GM19463 (cell line): ENCODE results near the gene PPP2CA.
"Not testable (repeated sequence)": the region's sequence is repeated elsewhere in the genome, so short reads cannot be mapped to it uniquely, and the experiment has no call there.

Source experiments
- ATAC-seq: cut with Tn5 transposase; IDR thresholded peaks from one replicate; pipeline ENCODE4 v1.9.1; 2021; ENCODE audit warnings: mild to moderate bottlenecking, moderate library complexity; ENCODE audit not compliant: unreplicated experiment

Gene PPP2CA

DNA sequence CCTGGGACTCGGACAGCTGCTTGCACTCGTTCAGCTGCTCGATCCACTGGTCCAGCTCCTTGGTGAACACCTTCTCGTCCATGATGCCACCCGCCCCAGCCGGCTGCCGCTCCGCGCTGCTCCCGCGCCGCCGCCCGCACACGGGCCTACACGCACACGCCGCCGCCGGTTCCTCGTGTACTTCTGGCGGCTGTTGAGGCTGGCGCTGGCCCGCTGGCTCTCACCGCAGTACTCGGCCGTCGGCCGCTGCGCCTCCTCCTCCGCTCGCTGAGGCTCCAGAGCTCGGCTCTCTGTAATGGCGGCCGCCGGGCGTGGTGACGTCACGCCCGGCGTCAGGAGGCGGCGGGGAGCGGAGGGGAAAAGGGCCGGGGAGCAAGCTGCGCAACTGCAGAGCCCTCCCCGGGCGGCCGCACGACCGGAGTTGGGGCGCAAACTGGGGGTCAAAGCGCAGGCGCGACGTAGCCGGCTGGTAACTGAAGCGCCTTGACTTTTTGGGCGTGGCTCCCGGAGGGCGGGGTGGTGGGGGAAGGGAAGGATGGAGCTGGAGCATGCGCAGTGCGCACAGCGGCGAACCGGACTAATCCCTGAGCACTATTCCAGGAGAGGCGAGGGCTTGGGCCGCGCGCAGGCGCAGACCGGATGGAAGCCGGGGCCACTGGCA, at the start of gene PPP2CA:
Gene PPP2CA, minus strand, starts transcription at position 294 of the 661 bp plus-strand sequence. Its CDS starts 212 bp downstream, at position 82.
- peak; percentile 87 for ATAC-seq

DNA sequence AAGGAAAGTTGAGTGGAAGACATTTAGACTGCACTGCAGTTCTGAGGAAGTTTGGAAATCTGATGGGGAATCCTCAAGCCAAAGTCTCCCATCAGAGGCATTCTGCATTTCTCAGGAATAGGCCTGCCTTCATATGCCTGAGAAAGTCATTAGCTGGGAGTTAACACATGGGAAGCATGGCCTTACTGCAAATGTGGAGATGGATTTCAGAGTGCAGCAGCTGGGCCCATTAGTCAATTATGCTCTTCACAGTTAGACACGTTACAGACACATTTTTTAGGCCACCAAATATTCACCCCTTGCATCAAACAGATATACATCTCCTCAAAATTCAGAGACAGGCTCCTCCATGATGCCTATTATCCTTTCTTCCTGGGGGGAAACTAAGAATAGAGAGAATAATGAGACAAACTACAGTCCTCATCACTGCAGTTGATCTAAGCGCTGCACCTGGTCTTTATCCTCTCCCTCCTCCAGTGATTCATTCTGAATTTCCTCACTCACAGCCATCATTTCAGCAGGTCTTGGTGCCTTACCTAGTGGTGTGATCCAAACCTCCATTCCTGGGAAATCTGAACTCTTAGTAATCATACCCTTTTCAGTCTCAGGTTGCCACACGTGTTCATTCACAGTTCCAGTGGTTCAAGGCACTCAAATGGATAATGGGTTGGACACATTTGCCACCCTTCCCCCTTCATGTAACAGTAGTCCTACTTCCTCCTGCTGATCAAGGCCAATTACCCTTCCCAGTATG, 47.9 kb upstream of the PPP2CA start:
- no peak for ATAC-seq

DNA sequence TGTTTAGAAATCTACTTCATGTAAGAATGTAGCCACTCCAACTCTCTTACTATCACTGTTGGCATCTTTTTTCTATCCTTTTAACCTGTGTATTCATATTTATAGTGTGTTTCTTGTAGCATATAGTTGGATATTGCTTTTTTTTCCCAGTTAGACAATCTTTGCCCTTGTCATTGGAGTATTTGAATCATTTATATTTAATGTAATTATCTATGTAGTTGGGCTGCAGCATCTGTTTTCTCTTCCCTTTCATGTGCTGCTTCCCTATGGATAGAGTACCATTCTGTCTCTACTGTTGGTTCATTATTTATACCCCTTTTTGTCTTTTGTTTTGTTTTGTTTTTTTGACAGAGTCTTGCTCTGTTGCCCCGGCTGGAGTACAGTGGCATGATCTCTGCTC, 45.2 kb upstream of the PPP2CA start:
- ATAC-seq = no peak

DNA sequence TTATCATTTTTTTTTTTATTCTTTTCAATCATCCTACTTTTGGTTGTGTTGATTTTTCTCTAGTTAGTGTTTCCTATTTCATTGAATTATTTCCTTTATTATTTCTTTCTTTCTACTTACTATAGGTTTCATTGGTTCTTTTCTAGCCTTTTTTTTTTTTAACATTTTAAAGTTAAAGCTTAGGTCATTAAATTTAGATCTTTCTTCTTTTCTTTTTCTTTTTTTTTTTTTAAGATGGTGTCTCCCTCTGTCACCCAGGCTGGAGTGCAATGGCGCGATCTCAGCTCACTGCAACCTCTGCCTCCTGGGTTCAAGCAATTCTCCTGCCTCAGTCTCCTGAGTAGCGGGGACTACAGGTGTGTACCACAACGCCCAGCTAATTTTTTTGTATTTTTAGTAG, 43.0 kb upstream of the PPP2CA start:
- no peak for ATAC-seq

DNA sequence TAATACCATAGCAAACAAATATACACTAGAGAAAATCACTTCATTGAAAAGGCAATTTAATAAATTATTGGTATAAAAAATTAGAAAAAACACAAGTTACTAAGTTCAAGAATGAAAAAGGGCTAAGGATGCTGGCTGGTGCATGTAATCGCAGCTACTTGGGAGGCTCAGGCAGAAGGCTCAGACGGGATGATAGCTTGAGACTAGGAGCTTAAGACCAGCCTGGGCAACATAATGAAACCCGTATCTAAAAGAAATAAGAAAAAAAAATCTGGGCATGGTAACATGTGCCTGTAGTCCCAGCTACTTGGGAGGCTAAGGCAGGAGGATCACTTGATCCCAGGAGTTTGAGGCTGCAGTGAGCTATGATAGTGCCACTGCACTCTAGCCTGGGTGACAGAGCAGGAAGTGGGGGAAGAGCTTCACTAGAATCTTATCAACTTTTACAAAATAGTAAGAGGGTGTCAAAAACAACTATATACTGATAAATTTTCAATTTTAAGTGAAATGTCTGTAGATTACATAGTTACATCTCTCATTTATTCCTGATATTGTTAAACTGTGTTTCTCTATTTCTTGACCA, 42.2 kb upstream of the PPP2CA start:
- no peak for ATAC-seq

DNA sequence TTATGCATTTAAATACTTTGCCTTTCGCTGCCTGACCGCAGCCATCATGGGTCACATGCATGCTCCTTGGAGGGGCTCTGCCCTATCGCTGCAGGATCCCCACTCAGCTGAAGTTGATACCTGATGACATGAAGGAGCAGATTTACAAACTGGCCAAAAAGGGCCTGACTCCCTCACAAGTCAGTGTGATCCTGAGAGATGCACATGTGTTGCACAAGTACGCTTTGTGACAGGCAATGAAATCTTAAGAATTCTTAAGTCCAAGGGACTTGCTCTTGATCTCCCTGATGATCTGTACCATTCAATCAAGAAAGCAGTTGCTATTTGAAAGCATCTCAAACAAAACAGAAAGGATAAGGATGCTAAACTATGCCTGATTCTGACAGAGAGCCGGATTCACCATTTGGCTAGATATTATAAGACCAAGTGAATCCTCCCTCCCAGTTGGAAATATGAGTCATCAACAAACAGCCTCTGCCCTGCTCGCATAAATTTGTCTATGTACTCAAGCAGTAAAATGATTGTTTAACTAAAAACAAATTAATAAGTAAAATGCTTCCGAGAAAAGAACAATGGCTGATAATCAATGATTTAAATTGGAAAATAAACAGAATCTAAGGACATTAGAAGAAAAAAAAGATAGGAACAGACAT, 41.6 kb upstream of the PPP2CA start:
- ATAC-seq = no peak

DNA sequence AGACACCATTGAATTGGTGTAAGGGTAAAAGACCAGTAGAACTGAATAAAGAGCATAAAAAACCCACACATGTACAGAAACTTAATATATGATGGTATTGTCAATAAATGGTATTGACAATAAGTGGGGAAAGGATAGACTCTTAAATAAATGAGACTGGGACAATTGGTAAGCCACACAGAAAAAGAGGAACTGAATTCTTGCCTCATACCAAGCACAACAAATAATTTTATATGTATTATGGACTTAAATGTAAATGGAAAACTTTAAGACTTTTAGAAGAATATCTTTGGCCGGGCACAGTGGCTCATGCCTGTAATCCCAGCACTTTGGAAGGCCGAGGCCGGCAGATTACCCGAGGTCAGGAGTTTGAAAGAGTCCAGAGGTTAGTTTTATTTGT, 37.9 kb upstream of the PPP2CA start:
- no peak for ATAC-seq

DNA sequence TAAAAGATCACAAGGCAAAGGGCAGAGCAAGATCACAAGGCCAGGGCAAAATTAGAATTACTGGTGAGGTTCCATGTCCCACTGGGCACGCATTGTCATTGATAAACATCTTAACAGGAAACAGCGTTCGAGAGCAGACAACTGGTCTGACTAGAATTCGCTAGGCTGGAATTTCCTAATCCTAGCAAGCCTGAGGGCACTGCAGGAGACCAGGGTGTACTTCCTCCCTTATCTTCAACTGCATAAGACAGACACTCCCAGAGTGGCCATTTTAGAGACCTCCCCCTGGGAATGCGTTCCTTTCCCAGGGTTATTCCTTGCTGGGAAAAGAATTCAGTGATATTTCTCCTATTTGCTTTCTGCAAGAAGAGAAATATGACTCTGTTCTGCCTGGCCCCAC, 36.8 kb upstream of the PPP2CA start:
- ATAC-seq = not testable (repeated sequence)

DNA sequence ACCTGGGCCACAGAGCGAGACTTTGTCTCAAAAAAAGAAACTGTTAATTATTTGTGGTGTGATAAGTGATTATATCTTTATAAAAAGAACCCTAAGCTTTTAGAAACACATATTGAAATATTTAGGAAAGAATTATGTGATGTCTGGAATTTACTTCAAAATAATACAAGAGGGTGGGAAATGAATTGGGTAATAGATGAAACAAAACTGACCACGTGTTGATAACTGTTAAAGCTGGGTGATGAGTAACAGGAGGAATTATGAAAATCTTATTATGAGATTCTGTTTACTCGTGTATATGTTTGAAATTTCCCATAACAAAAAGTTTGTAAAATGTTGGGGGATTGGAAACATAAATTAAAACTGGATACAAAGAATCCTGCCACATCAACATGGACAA, 33.0 kb upstream of the PPP2CA start:
- no peak for ATAC-seq

DNA sequence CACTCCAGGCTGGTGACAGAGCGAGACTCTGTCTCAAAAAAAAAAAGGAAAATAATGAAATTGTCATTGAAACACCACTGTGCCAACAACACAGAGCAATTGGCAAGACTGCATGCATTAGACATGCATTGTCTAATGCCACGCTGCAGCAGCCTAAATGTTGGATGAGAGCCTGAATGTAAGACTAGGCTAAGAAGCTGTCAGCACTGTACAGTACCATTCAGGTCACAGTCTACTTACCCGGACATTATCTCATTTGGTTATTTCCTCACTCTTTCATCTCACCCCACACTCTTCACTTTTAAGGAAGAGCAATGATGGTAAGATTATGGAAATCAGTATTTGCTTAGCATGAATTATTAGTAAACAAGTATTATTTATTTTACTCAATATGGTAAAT, 31.3 kb upstream of the PPP2CA start:
- ATAC-seq = no peak

DNA sequence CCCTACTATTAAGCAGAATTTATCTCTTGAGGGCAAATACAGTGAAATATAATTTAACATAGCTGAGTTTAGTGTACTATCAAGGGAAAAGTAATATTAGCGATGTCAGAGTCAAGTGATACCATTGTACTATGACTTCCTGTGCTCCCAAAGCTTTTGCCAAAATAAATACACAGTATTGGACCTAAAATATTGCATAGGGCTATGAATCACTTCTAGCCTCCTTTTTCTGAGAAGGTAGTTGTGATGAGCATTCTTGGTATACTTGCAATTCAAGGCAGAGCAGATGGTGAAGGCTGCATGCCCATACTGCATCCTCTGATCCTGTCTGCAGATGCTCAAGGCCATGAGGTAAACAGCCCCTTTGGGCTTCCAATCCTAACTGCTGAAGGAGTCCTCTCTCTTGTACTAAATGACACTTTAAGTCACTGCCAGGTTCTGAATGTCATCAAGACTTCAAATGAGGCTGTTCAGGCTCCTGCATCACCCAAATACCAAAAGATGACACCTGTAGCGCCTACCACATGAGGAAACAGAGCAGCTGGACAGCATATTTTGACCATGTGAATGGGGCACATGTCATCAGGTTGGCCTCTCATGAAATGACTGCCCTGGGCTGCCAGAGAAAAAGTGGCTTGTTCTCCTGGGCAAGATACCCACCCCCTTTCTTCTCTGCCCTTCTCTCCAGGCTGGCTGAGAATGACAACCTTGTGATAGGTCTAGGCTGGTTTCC, 29.7 kb upstream of the PPP2CA start:
- no peak for ATAC-seq

DNA sequence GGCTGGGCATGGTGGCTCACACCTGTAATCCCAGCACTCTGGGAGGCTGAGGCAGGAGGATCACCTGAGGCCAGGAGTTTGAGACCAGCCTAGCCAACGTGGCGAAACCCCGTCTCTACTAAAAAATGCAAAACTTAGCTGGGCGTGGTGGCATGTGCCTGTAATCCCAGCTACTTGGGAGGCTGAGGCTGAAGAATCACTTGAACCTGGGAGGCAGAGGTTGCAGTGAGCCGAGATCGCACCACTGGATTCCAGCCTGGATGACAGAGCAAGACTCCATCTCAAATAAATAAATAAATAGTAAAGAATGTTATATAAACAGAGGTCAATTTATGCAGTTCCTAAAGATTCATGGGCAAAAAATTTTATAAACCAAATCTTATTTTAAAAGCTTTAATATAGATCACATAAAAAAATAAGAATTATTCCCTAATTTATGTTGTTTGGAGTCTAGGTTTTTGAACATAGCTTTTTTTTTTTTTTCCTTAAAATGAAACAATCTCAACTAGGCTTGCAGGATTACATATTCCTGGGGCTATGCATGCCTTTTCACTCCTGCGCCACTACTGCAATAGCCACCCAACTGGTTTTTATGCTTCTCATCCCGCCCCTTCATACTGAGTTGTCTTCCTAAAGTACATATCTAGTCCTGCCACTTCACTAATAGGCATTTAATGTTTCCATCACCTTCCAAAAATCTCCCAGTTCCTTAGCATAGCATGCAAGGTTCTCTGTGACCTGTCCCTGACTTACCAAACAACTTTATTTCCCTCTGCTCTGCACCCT, 27.7 kb upstream of the PPP2CA start:
- not testable (repeated sequence) for ATAC-seq

DNA sequence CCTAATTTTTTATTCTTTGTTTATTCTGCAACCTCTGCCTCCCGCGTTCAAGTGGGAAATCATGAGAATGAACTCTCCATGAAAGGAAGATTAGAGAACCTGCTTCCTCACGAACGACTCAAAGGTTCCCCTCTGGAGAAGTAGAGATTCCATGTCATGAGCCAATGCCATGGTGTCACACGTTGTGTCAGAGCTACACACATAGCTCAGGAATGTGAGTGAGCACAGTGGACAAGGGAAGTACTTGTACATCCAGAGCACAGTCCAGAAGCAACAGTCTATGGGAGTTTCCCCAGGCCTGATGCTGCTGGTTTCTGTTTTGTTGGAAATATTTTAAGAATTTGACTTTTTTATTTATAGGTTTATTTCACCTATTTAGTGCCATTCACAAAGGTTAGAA, 26.8 kb upstream of the PPP2CA start:
- ATAC-seq = no peak

DNA sequence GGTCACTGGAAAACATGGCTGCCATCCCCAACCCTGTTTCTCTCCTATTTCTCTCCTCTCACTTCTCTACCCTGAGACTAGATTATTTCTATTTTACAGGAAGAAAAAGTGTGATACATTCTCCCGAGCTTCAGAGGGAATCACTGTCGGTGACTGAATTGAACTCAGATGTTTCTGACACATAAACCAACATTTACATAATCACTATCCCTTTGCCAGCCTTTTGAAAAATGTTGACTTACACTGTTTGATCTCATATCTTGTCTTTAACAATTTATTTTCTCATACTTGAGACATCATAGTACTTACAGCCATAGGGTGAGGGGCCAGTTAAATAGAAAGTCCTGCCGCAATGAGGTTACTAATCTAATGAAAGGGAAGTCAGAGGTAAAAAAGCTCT, 25.1 kb upstream of the PPP2CA start:
- ATAC-seq = no peak

DNA sequence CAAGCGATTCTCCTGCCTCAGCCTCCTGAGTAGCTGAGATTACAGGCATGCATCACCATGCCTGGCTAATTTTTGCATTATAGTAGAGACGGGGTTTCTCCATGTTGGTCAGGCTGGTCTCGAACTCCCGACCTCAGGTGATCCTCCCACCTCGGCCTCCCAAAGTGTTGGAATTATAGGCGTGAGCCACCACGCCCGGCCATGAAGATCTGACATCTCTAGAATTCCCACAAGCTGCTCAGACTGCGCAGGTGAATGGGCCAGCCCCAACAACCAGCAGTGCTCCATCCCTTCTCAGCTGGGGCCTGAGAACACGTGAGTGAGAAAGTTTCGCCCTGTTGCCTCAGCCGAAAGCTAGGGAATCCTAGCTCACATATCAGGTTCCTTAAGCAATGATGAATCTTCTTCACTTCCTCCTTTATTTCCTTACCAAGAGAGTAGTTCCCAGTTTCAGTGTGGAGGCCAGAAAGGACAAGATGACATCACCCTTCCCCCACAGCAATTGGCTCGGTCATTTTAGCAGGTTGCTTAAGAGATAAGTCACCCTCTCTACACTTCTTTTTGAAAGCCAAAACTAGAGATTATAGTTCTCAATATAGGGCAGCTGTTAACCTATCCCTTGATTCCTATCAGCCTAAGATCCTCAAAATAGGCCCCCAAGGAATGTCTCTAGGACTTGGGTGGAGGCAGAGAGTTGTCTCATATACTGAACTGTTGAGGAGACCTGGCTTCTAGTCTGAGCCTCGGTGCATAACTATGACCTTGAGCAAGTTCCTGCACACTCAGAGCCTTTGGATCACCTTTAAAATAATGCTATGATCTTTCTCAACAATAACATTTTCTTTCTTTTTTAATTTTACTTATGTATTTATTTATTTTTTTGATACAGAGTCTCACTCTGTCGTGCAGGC, 23.9 kb upstream of the PPP2CA start:
- ATAC-seq = no peak

DNA sequence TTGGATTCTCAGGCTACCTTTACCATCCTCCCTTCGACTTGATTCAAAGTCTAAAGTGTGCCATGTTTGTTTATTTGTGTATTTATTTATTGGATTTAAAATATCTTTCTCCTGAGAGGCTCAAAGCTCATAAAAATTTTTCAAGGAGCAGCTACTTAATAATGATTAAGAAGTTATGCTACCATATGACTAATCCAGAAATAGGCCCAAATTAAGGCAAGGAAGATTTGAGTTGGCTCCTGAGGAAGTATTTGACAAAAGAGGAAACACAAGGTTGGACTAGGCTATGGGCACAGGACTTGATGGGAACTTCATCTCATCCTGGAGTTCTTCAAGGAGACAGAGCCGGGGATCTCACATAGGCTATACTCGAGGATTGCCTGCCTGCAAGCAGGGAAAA, 22.4 kb upstream of the PPP2CA start:
- ATAC-seq = no peak

DNA sequence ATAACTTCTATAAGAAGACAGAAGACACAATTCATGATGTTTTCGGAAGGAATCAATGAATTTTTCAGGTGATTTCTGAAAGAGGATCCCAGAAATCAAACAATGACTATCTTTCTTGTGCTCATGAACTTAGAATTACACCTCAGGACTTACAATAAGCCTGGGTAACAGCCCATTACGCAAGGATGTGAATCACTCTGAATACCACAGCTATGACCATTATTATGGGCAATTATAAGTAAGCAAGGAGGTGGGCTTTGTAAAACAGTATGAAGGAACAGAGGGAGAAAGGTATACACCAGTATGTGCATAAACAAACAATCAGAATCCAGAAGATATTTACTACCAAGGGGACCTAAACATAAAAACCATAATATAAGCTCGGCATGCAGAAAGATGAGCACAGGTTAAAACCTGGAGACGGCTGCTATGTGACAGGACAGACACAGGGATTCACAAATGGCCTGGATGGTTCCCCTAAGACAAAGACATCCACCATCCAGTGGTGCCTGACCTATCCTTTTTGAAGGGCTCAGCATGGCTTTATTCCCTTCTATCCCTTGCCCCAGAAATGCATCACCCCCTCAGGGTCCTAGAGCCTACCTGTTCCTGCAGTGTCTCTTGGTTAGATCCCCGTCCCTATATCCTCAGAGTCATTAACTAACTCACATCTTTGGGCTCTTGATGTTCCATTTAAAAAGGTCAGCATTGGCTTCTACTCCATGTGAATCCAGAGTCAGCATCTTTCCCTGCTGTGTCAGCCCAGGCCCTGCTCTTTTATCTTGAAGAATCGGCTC, 21.8 kb upstream of the PPP2CA start:
- ATAC-seq = no peak

DNA sequence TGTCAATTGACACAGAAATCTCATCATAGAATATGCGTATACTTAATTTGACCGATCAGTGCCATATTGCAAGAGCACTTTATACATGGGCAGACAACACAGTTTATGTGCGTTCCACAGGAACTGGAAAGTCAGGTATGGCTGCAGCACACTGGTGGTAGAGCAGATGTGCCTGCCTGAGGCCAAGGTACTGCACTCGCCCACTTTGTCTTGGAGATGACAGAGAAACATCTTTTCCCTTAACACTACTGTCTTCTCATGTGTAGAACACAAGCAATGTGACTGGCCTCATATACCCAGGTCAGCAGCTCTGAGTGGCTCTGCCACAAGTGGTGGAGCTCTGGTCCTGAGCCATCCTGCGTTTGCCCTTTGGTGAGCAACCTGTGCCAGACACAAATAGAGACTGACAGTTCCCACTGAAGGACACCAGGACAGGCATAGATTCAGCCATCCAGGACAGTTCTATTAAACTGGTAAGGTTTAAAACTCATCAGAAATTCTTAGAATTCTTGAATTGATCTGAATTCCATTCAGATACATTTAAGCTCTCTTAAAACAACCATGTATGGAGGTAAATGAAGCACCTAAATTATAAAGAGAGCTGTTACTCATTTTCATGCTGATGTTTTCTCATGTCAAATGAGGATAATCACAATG, 21.0 kb upstream of the PPP2CA start:
- ATAC-seq = no peak
